NCI-H2107 treated with DMSO at 0.1 percent for 48 hours (cell line): ENCODE data around the gene PLPPR2.
"Not testable (repeated sequence)": the region's sequence is repeated elsewhere in the genome, so short reads cannot be mapped to it uniquely, and the experiment has no call there.

ENCODE experiments used
- DNase-seq: peaks from one replicate; lab custom pipeline; 2025; ENCODE audit not compliant: unreplicated experiment; lab: John Stamatoyannopoulos, UW

PLPPR2 gene

DNA sequence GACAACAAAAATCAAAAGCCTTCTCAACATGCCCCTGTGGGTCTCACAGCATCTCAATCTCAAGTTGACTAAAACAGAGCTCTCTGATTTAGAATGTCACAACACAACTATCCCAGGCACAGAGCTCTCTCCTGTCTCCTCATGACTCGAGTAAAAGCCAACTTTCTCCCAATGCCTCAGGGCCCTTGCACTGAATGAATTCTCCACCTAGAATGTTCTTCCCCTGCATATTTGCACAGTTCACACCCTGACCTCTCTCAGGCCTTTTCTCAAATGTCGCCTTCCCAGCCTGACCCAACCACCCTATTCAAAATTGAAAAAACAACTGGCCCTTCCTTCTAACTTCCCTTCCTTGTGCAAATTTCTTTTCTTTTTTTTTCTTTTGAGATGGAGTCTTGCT is 15.5 kb downstream of the PLPPR2 start:
- DNase-seq, result no peak

DNA sequence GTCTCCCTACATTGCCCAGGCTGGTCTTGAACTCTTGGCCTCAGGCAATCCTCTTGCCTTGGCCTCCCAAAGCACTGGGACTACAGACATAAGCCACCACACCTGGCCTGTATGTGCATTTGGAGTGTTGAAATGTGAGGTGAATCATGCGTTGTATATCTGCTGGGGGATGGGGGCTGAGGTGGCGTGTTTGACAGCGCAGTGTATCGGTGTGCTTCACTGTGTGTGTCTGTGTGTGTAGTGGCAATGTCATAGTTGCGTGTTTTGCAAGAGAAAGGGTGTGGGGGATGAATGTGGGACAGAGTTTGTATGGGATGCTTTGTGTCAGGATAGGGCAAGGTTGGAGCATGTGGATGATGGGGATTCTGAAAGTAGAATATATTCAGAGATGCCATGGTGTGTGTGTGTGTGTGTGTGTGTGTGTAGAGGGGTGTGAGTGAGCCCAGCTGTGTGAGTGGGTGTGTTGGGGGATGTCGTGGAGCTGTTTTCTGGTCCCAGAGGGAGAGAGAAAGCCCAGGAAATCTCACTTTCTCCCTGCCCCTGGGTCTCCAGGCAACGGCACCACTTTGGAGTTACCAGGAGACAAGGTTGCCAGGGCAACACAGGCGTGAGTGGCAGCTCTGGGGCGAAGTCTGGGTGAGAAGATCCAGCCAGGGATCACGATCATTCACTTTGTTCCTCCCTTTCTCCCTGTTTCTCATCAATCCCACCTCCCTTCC is 18.1 kb downstream of the PLPPR2 start:
- DNase-seq, result peak; percentile 75

GRCh38 chr19:11373885-11374432 is 18.7 kb downstream of the PLPPR2 start:
- DNase-seq, result no peak

DNA sequence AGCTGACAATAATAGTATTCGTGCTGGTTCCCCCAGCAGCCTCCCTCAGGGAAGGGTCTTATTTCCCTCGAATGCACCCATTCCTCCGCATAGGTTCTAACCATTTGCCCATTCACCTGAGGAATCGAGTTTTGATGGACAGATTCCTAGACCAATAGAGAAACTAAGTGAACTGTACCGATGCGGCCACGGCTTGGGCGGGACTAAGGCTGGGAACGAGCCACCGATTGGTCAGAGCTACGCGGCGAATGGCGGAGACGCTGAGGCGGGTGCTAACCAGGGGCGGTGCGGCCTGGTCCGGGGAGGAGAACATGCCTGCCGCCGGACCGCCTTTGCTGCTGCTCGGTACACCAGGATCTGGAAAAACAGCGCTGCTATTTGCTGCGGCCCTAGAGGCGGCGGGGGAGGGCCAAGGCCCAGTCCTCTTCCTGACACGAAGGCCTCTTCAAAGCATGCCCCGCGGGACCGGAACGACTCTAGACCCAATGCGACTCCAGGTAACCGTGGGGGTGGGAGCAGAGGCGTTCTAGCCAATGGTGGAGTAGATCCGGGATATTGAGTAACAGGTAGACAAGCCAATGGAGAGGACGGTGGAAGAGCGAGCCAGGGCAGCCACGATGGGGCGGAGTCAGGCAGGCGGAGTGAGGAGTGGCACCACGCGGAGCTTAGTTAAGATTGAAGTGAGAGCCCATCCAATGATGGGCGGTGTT is 19.4 kb downstream of the PLPPR2 start, which contains the start of gene SWSAP1:
Gene SWSAP1, plus strand, starts transcription at position 234 of the 710 bp plus-strand sequence. Its CDS starts 15 bp downstream, at position 249.
- DNase-seq, result peak; percentile 99

- peak; percentile 36 for DNase-seq
Observed at GRCh38 chr19:11375143-11375948, 20.1 kb downstream of the PLPPR2 start.

DNA sequence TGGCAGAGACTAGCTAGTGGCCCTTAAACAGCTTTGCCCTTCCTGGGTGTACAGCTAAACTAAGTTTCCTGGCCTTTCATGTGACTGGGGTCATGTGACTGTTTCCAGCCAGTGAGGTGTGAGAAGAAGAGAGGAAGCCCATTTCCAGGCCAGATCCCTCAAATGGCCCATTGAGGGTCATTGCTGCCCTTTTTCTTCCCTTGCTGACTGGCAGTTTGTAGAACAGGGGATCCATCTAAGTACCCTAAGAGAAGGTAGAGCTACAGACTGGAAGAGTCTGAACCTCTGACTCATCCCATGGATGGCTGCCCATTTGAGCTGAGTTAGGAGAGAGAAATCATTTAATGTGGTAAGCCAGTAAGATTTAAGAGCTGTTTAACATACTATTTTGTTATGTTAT is 22.0 kb downstream of the PLPPR2 start:
- DNase-seq, result no peak

DNA sequence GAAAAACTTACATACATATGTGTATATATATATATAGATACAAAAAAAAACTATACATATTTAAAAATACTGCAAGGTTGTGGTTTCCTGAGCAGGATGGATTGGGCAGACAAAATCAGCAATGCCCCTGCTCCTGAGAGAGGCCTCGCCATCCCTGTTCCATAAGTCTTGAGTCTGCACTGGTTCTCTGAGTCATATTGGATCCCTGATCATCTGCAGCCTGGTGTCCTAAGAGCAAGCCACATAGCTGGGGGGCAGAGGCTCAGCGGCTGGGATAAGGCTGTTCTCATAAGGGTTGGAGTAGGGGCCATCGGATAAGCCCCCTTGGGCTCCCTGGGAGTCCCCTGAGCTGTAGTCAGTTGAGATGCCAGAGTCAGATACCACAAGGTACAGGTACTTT is 22.5 kb downstream of the PLPPR2 start:
- DNase-seq, result no peak

- DNase-seq, result no peak
Observed at GRCh38 chr19:11378319-11379189, 23.3 kb downstream of the PLPPR2 start.

DNA sequence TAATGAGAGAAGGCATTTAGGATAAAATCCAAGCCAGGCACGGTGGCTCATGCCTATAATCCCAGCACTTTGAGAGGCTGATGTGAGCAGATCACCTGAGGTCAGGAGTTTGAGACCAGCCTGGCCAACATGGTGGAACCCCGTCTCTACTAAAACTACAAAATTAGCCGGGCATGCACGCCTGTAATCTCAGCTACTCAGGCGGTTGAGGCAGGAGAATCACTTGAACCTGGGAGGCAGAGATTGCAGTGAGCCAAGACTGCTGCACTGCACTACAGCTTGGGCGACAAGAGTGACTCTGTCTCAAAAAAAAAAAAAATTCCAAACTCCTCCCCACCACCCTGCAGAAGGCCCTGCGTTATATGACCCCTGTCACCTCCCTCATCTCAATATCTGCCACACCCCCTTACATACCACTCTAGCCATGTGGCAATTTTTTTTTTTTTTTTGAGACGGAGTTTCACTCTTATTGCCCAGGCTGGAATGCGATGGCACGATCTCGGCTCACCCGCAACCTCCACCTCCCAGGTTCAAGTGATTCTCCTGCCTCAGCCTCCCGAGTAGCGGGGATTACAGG is 24.1 kb downstream of the PLPPR2 start:
- DNase-seq, result not testable (repeated sequence)

DNA sequence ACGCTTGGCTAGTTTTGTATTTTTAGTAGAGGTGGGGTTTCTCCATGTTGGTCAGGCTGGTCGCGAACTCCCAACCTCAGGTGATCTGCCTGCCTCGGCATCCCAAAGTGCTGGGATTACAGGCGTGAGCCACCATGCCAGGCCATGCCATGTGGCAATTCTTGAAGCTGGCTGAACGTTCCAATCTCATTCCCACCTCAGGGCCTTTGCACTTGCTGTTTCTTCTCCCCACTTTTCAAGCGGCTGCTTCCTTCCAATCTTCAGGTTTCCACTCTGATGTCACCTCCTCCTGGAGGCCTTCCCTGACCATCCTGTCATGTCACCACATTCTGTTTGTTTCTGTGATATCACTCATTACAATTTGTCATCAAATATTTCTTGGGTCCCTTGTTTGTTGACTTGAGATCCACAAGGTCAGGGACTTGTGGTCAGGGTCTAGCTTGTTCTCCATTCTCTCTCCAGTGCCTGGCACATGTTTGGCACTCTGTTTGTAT is 24.7 kb downstream of the PLPPR2 start:
- no peak for DNase-seq

DNA sequence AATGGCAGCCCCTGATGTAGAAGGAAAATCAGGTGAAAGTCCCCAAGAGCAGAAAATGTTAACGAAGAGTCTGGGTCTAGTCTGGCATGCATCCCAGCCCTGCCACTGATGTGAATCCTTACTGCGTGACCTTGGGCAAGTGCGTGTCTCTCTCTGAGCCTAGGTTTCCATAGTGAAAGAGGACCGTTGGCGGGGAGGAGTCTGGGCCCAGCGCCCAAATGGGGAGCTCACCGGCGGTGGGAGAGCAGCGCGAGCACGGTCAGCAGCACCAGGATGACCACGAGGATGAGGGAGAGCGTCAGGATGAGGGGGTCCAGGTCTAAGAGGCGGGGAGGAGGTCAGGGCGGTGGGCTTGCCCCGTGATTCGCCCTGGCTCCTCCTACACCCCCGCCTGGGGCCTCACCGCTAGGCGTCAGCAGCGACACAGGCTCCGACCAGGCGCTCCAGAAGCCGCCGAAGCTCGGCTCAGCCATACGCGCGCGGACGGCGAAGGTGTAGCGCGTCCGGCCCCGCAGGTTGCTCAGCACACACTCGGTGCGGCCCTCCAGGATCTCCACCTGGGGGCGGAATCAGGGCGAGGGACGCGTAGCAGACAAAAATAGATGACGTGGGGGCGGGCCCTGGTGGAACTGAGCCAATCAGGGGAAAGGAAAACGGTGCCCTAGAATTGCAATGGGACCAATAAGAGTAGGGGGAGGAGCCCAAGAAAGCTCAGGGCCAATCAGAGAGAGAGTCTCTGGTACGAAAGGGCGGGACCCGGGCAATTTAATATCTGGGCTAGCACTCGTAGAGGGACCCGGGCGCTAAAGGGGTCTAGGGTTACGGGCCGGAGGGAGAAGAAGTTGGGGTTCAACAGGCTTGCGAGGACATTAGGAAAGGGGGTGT is 25.7 kb downstream of the PLPPR2 start:
- DNase-seq, result peak; percentile 86

- DNase-seq, result no peak
Observed at GRCh38 chr19:11382898-11383705, 27.9 kb downstream of the PLPPR2 start.

DNA sequence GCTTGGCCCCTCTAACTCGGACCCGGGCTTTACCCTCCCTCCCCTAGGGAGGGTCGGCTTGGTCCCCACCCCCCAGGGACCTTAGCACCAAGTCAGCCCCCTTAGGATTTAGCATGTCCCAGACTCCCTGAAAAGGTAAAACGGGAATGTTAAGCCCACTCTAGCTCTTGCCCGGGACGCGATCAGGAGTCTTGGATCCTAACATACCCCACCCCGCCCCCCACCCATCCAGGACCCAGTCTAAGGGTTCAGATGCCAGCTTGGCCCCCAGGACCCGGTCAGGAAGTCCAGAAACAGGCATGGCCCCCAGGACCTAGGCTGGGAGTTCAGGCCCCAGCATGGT is 28.4 kb downstream of the PLPPR2 start:
- DNase-seq, result no peak

GRCh38 chr19:11384778-11385129 is 29.5 kb downstream of the PLPPR2 start:
- no peak for DNase-seq

- no peak for DNase-seq
Observed at GRCh38 chr19:11387162-11388034, 32.2 kb downstream of the PLPPR2 start.

GRCh38 chr19:11390359-11390758 is 35.1 kb downstream of the PLPPR2 start:
- DNase-seq, result no peak

DNA sequence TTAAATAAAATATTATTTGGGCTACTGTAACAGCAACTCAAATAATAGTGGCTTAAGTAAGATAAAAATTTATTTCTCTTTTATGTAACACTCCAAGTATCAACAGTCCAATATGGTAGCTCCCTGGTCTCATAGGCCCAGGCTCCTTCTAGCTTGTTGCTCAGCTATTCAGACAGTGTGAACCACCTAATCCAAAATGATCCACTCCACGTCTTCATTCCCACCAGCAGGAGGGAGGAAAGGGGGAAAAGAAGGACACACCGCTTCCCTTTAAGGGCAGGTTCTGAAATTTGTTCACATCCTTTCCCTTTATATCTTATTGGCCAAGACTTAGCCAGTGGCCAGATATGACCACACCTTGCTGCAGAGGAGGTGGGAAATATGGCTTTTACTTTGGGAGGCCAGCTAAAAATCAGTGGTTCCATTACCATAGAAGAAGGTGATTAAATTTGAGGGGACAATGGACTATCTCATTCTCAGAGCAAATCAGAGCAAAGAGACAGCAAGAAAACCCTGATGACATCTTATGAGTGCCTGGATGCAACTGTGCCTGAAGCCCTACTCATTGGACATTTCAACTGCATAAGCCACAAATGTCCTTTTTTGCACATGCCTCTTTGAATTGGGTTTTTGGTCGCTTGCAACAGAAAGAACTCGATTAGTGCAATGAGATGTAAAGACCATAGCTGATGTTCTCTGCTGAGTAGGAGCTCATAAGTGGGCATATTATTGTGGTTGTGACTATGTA is 35.9 kb downstream of the PLPPR2 start:
- DNase-seq, result no peak
